GM15510 (cell line): ENCODE measurements around the gene RGS19.

Experiments used
- POLR2A ChIP-seq: IDR thresholded peaks from 3 replicates; pipeline ENCODE4 v1.6.1; 2011; ENCODE audit warnings: borderline replicate concordance; ENCODE audit not compliant: insufficient read length; ENCODE audit errors: extremely low read depth

Gene RGS19

DNA sequence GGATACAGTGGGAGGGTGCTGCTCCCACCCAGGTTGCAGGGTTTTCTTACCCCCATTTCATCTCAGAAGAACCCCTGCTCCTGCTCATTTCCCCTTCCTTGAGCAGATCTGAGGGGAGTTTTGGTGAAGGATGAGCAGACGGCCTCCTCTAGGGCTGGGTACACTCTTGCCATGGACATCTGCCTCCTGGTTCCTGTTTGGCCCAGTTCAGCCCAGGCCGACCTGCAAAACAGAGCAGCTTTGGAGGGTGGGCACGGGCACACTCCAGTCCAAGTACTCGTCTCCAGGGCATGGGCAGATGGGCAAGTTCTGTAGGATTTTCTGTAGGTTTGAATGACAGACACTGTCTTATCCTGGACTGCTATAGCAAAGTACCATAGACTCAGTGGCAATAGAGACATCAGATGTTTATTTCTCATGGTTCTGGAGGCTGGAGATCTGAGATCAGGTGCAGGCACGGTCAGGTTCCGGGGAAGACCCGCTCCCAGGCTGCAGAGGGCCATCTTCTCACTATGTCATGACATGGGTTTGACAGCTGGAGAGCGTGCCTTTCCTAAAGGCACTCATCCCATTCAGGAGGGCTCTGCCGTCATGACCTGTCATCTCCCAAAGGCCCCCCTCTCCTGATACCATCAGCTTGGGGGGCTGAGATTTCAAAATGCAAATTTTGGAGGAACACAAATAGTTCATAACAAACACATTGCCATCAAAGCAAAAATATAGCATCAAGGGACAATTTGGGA lies 21.8 kb upstream of the RGS19 start:
- no peak for TF ChIP-seq POLR2A

DNA sequence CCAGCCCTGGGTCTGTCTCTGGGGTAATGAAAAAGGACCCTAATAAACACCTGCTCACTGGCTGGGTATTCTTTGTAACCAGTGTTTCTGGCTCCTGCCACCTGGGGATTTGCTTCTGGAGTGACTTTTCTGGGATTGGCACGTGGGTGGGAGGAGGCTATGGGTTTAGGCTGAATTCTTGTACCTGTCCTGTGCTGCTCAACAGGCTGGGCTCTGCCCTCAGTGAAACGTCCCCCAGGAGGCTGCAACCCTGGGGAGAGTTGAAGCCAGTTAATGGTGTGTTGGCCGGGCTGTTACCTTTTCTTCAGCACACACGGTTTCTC lies 21.2 kb upstream of the RGS19 start:
- TF ChIP-seq POLR2A: no peak

- no peak for TF ChIP-seq POLR2A
These were observed 20.7 kb upstream of the RGS19 start for GRCh38 chr20:64099880-64100565.

GRCh38 chr20:64099086-64099786 lies 19.9 kb upstream of the RGS19 start:
- no peak for TF ChIP-seq POLR2A

- no peak for TF ChIP-seq POLR2A
These were observed 19.2 kb upstream of the RGS19 start for GRCh38 chr20:64098471-64099013.

- no peak for TF ChIP-seq POLR2A
These were observed 17.2 kb upstream of the RGS19 start for GRCh38 chr20:64096535-64096934.

DNA sequence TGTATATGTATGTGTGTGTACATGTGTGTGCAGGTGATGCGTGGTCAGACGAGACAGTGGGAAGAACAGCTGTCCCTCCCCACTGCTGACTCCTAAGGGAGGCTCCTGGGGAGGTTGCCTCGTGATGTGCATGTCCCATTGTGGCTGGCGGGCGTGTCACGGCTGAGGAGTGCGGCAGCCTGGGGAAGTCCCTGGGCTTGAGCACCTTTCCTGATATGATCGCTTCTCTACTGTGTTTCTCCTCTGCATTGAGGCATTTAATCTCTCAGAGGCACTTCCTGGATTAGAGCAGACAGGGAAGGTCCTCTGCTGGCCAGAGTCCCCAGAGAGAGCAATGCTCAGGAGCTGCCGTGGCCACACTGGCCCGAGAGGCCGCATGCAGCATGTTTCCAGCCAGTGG lies 16.6 kb upstream of the RGS19 start:
- TF ChIP-seq POLR2A: no peak

DNA sequence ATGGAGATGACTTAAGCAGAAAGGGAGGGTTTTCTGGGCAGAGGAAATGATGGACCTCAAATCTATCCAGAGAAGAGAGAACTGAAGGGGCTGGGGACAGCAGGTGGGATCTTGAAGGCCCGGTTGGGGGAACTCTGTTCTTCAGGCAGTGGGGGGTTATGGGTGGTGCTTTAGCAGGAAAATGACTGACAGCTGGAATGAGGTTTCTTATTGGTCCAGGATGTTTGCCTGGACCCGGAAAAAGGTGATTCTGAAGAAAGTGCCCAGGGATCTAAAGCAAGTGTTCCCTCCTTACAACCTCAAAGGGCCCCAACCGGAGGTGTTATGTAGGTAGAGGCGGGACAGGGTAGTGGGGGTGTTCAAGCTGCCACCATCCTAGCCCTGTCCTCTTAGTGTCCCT lies 16.1 kb upstream of the RGS19 start:
- TF ChIP-seq POLR2A: no peak

GRCh38 chr20:64093013-64093503 lies 13.7 kb upstream of the RGS19 start:
- no peak for TF ChIP-seq POLR2A

DNA sequence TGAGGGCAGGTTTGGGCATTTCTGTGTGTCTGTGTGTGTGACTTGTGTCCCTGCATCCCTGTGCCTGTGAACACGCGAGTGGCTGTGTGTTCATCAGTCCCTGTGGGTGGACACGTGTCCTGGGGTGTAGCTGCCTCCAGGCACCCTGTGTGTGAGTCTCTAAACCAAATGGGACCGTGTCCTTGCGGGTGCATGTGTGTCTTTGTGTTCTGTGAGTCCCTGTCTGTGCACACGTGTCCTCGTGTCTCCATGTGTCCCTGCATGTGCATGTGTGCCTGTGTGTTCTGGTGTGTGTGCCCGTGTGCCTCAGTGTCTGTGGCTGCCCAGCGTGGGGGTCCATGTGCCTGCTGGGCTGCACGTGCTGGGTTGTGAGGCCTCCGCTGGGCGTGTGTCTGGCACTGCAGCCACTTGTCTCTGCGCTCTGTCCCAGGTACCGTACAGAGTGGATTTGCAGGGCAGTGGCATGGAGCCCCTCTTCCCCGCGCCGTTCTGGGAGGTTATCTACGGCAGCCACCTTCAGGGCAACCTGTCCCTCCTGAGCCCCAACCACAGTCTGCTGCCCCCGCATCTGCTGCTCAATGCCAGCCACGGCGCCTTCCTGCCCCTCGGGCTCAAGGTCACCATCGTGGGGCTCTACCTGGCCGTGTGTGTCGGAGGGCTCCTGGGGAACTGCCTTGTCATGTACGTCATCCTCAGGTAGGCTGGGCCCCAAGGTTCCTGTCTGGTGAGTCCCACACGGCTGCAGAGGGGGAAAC lies 13.1 kb upstream of the RGS19 start:
- no peak for TF ChIP-seq POLR2A

GRCh38 chr20:64091770-64092169 lies 12.5 kb upstream of the RGS19 start:
- no peak for TF ChIP-seq POLR2A

GRCh38 chr20:64091340-64091739 lies 12.0 kb upstream of the RGS19 start:
- no peak for TF ChIP-seq POLR2A

GRCh38 chr20:64090165-64090564 lies 10.8 kb upstream of the RGS19 start:
- no peak for TF ChIP-seq POLR2A

- TF ChIP-seq POLR2A: no peak
These were observed 7.5 kb upstream of the RGS19 start for GRCh38 chr20:64086801-64087200.
